ENCODE data around the gene CD247. TPM values are rescaled to one million over a fixed set of nuclear protein-coding genes. Genes with fewer than 3 reads are reported as not detected.

Gene CD247
- total and polyA plus RNA-seq, 2 of the 4 experiments (the other 2 are of a cell fraction) = not detected

- no TSS peak for BruUV-seq (replicated peaks)
- H3K27ac ChIP-seq (ENCODE audit: insufficient read depth, low read length) = no peak overlapping the region
- TF ChIP-seq CHD1 (IDR thresholded peaks at IDR 0.05; ENCODE audit: low read depth, low read length) (no peak), MAFK (IDR thresholded peaks at IDR 0.05; ENCODE audit: low read depth, low read length) (no peak), USF2 (IDR thresholded peaks at IDR 0.05; ENCODE audit: low read depth, low read length) (no peak), MAZ (IDR thresholded peaks at IDR 0.05; ENCODE audit: borderline replicate concordance, low read depth, low read length) (no peak), MXI1 (IDR thresholded peaks at IDR 0.05; ENCODE audit: borderline replicate concordance, low read depth, low read length) (no peak), SMC3 (IDR thresholded peaks at IDR 0.05; ENCODE audit: low read depth, low read length) (no peak), ELK1 (IDR thresholded peaks at IDR 0.05; ENCODE audit: borderline replicate concordance, low read depth, low read length) (no peak), RFX5 (IDR thresholded peaks at IDR 0.05; ENCODE audit: low read depth, low read length) (no peak), CTCF (conservative IDR thresholded peaks at IDR 0.05; ENCODE audit: low read depth, low read length) (no peak)
These were observed 13.9 kb downstream of the CD247 start for GRCh38 chr1:167504467-167504827.

More at GRCh38 chr1:167504467-167504827, 13.9 kb downstream of the CD247 start:
- H2AK5ac ChIP-seq (ENCODE audit: low read depth, low read length) = no peak overlapping the region
- no peak overlapping the region for H2BK120ac ChIP-seq (ENCODE audit: low read depth, low read length)
- in situ Hi-C loops (cut with MboI; ENCODE audit: low sequenced_read_pairs) = no loop called here
- dilution Hi-C loops (cut with HindIII; ENCODE audit: low sequenced_read_pairs, unreplicated experiment) = no loop called here
- no peaks in the 10 kb centered on the region for H4K20me1 ChIP-seq (ENCODE audit: insufficient read depth, low read length)
- H3K4ac ChIP-seq (ENCODE audit: low read depth, low read length) = no peak overlapping the region
- no peaks in the 10 kb centered on the region for H3K79me1 ChIP-seq (ENCODE audit: low read depth in 1 of 2, low read length in 2 of 2)
- no peak overlapping the region for H2AFZ ChIP-seq (replicated peaks; ENCODE audit: low read length, poor library complexity)
- H3K9me3 ChIP-seq (ENCODE audit: control insufficient read depth, insufficient read depth, low read length) = no peaks in the 10 kb centered on the region
- no peak overlapping the region for H4K8ac ChIP-seq (ENCODE audit: low read depth in 2 of 2, low read length in 2 of 2)
- POLR2A ChIA-PET (ENCODE audit: unreplicated experiment) = no interaction called here
- H3K4me1 ChIP-seq (ENCODE audit: control insufficient read depth, insufficient read depth, low read length) = no peaks in the 10 kb centered on the region
- H3K14ac ChIP-seq (replicated peaks; ENCODE audit: low read depth, low read length) = no peak overlapping the region
- ATAC-seq (ENCODE audit: low read depth) = no peak
- no peak overlapping the region for H3K18ac ChIP-seq (ENCODE audit: low read depth, low read length)
- no peak overlapping the region for H2BK5ac ChIP-seq (ENCODE audit: low read depth, low read length, poor library complexity, severe bottlenecking)
- no peak overlapping the region for H3K4me3 ChIP-seq (ENCODE audit: insufficient read depth, low read depth, low read length)
- no peak overlapping the region for H2BK15ac ChIP-seq (ENCODE audit: low read depth, low read length)
- H3K4me2 ChIP-seq (ENCODE audit: low read depth, low read length) = no peak overlapping the region
- no peaks in the 10 kb centered on the region for H3K36me3 ChIP-seq (ENCODE audit: control insufficient read depth, insufficient read depth, low read length)
- H3K27me3 ChIP-seq (ENCODE audit: control insufficient read depth, insufficient read depth, low read length) = peaks cover 27% of the 10 kb centered on the region
- intact Hi-C loops (cut with micrococcal nuclease) = no loop called here
- no peak overlapping the region for H3K9ac ChIP-seq (ENCODE audit: low read depth, low read length)
- no peaks in the 10 kb centered on the region for H3K9me1 ChIP-seq (ENCODE audit: insufficient read depth, low read length)
- CTCF ChIA-PET = no interaction called here
- no peak overlapping the region for H4K5ac ChIP-seq (ENCODE audit: low read depth, low read length)
- no peak for DNase-seq
- no CpG with 5 or more reads among the region's 3 CpGs for WGBS, 2 experiments (ENCODE audit: extremely low coverage in 2 of 2, insufficient read length in 1 of 2)
- no peak overlapping the region for H4K91ac ChIP-seq (ENCODE audit: insufficient read depth, low read depth, low read length)
- H3K56ac ChIP-seq (ENCODE audit: extremely low read depth, insufficient read depth, low read length) = no peak overlapping the region
- no peak overlapping the region for H2AK9ac ChIP-seq (replicated peaks; ENCODE audit: low read depth, low read length, poor library complexity)
- H2BK20ac ChIP-seq (ENCODE audit: low read depth, low read length) = no peak overlapping the region
- no peak overlapping the region for H3K23ac ChIP-seq (ENCODE audit: low read depth, low read length)
